Measurements from ENCODE around the gene TPP1.

GRCh38 chr11:6646071-6646470 is 26.8 kb upstream of the TPP1 start:
- no peak for TF ChIP-seq POLR2A (IDR thresholded peaks at IDR 0.05; ENCODE audit: low read length)
- TF ChIP-seq MAZ (IDR thresholded peaks at IDR 0.05; ENCODE audit: borderline replicate concordance, low read depth, low read length): no peak
- no peak for TF ChIP-seq CTCF (IDR thresholded peaks at IDR 0.05)
- TF ChIP-seq REST (IDR thresholded peaks at IDR 0.05): no peak
- no peak for TF ChIP-seq PHF8 (IDR thresholded peaks at IDR 0.05; ENCODE audit: borderline replicate concordance, low read depth)
- no peak for TF ChIP-seq EP300 (IDR thresholded peaks at IDR 0.05)
- TF ChIP-seq RFX5 (IDR thresholded peaks at IDR 0.05): no peak
- TF ChIP-seq KDM1A (IDR thresholded peaks at IDR 0.05; ENCODE audit: low read depth): no peak
- no peak for TF ChIP-seq MAX (IDR thresholded peaks at IDR 0.05)
- no peak for TF ChIP-seq HMGXB4 (CRISPR knock-in tag; IDR thresholded peaks at IDR 0.05; ENCODE audit: borderline replicate concordance)
- no peak for TF ChIP-seq EHMT2 (IDR thresholded peaks at IDR 0.05; ENCODE audit: low read depth)
- TF ChIP-seq SMC3 (IDR thresholded peaks at IDR 0.05): no peak
- TF ChIP-seq GATA3 (IDR thresholded peaks at IDR 0.05; ENCODE audit: borderline replicate concordance): no peak
